T-helper 2 cell treated with Interferon-gamma antibody and Interleukin-4, amounts not matched to agents 5 μg/mL and 100 μg/mL, for 36 hours (primary cell): Measurements from ENCODE around the gene TBC1D8B.

Experiments
- DNase-seq: peaks from one replicate; pipeline ENCODE4 v3.0.0; 2021; ENCODE audit warnings: low spot score
- H3K27ac Mint-ChIP-seq: one replicate; pipeline ENCODE4 v1.8.0; 2021; ENCODE audit warnings: mild to moderate bottlenecking, mixed read lengths
- H3K27me3 Mint-ChIP-seq: one replicate; pipeline ENCODE4 v1.8.0; 2021; ENCODE audit warnings: low read depth, mixed read lengths
- H3K36me3 Mint-ChIP-seq: one replicate; pipeline ENCODE4 v1.8.0; 2021; ENCODE audit warnings: low read depth, mixed read lengths
- H3K4me1 Mint-ChIP-seq: one replicate; pipeline ENCODE4 v1.8.0; 2021; ENCODE audit warnings: low read depth, mixed read lengths
- H3K4me3 Mint-ChIP-seq: one replicate; pipeline ENCODE4 v1.8.0; 2022; ENCODE audit warnings: mild to moderate bottlenecking, moderate library complexity, mixed read lengths
- H3K9me3 Mint-ChIP-seq: one replicate; pipeline ENCODE4 v1.8.0; 2021; ENCODE audit warnings: mixed read lengths

TBC1D8B gene

GRCh38 chrX:106903856-106904528, 101.5 kb downstream of the TBC1D8B start:
- Mint-ChIP-seq H3K36me3 (no peaks in the 10 kb centered on the region), H3K4me1 (no peaks in the 10 kb centered on the region), H3K4me3 (no peak overlapping the region), H3K27me3 (no peaks in the 10 kb centered on the region), H3K9me3 (no peaks in the 10 kb centered on the region), H3K27ac (no peak overlapping the region)
- no peak for DNase-seq

- no peak overlapping the region for H3K4me3 Mint-ChIP-seq
- H3K4me1 Mint-ChIP-seq, result no peaks in the 10 kb centered on the region
- H3K9me3 Mint-ChIP-seq, result no peaks in the 10 kb centered on the region
- H3K27me3 Mint-ChIP-seq, result no peaks in the 10 kb centered on the region
- H3K36me3 Mint-ChIP-seq, result no peaks in the 10 kb centered on the region
- DNase-seq, result no peak
- no peak overlapping the region for H3K27ac Mint-ChIP-seq
Measured at GRCh38 chrX:106905064-106905708, 102.7 kb downstream of the TBC1D8B start.

GRCh38 chrX:106906361-106906760, 103.9 kb downstream of the TBC1D8B start:
- Mint-ChIP-seq H3K4me3 (no peak overlapping the region), H3K4me1 (no peaks in the 10 kb centered on the region), H3K9me3 (no peaks in the 10 kb centered on the region), H3K36me3 (no peaks in the 10 kb centered on the region), H3K27ac (no peak overlapping the region), H3K27me3 (no peaks in the 10 kb centered on the region)
- DNase-seq, result no peak

GRCh38 chrX:106912864-106913263, 110.4 kb downstream of the TBC1D8B start:
- DNase-seq, result no peak
- H3K27me3 Mint-ChIP-seq, result peaks cover 12% of the 10 kb centered on the region
- H3K4me1 Mint-ChIP-seq, result no peaks in the 10 kb centered on the region
- H3K4me3 Mint-ChIP-seq, result no peak overlapping the region
- H3K36me3 Mint-ChIP-seq, result no peaks in the 10 kb centered on the region
- no peaks in the 10 kb centered on the region for H3K9me3 Mint-ChIP-seq
- H3K27ac Mint-ChIP-seq, result no peak overlapping the region

GRCh38 chrX:106917830-106918500, 115.5 kb downstream of the TBC1D8B start:
- Mint-ChIP-seq H3K36me3 (no peaks in the 10 kb centered on the region), H3K4me3 (no peak overlapping the region), H3K27me3 (peaks cover 12% of the 10 kb centered on the region), H3K27ac (no peak overlapping the region), H3K4me1 (no peaks in the 10 kb centered on the region), H3K9me3 (no peaks in the 10 kb centered on the region)
- no peak for DNase-seq

GRCh38 chrX:106919932-106920452, 117.5 kb downstream of the TBC1D8B start, which contains the start of gene CLDN2:
CLDN2 (plus strand) TSS chrX:106920402; CDS start chrX:106928229, 7,827 bp downstream.
- H3K4me1 Mint-ChIP-seq, result no peaks in the 10 kb centered on the region
- no peaks in the 10 kb centered on the region for H3K9me3 Mint-ChIP-seq
- no peak for DNase-seq
- no peak within 1 kb of the TSS for H3K27ac Mint-ChIP-seq
- H3K36me3 Mint-ChIP-seq, result no peaks in the 10 kb centered on the region
- H3K4me3 Mint-ChIP-seq, result no peak within 1 kb of the TSS
- H3K27me3 Mint-ChIP-seq, result peaks cover 12% of the 10 kb centered on the region

- no peaks in the 10 kb centered on the region for H3K4me1 Mint-ChIP-seq
- H3K4me3 Mint-ChIP-seq, result no peak overlapping the region
- no peaks in the 10 kb centered on the region for H3K36me3 Mint-ChIP-seq
- H3K9me3 Mint-ChIP-seq, result no peaks in the 10 kb centered on the region
- no peak overlapping the region for H3K27ac Mint-ChIP-seq
- no peak for DNase-seq
- H3K27me3 Mint-ChIP-seq, result peaks cover 4% of the 10 kb centered on the region
Measured at GRCh38 chrX:106921637-106922036, 119.2 kb downstream of the TBC1D8B start.
